Activated CD4-positive, alpha-beta T cell treated with anti-CD3 and anti-CD28 coated beads, Interleukin-2, Interleukin-6, amounts not matched to agents 100 ng/mL and 50 ng/mL, durations not matched to agents 16 hours and 8 hours (primary cell): ENCODE measurements around the gene CNTN5.

Experiments
- DNase-seq: peaks from one replicate; pipeline ENCODE4 v3.0.0-alpha.2; 2020

The CNTN5 gene

GRCh38 chr11:99645934-99646333 lies 625.2 kb downstream of the CNTN5 start:
- DNase-seq: no peak

- no peak for DNase-seq
Measured at GRCh38 chr11:99670067-99670676, 649.4 kb downstream of the CNTN5 start.

GRCh38 chr11:99671808-99672409 lies 651.2 kb downstream of the CNTN5 start:
- DNase-seq: no peak

- DNase-seq: no peak
Measured at GRCh38 chr11:99676292-99676691, 655.5 kb downstream of the CNTN5 start.

DNA sequence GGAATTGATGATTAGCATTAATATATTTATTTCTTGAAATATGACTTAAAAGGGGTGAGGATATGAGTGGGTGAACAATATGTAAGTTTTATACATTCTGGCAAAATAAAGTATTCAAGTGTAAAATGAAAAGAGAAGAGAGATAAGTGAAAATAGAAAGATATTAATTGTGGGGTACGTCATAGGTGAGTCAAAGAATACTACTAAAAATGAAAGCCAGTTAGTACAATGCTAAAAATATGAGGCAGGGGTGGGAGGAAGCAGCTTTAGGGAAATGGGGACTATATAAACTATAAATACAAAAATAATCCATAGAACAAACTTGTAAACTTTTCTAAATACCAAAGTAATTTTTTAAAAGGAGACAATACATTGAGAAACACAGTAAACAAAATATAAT lies 661.4 kb downstream of the CNTN5 start:
- DNase-seq: no peak

DNA sequence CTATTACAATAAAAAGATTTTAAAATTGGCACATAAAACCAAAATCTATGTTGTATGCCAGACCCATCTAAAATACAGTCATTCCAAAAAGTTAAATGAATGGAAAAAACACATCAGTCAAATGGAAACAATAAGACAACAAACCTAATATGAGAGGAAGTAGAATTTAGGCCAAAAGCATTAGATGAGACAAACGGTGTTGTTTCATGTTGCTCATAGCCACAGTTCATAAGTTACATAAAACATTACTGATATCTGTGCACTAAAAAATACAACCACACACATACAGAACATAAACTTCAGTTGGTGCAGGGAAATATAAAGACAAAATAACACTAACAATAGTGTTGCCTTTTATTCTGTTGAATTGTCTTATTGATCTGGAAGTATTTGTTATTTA lies 661.9 kb downstream of the CNTN5 start:
- no peak for DNase-seq

- no peak for DNase-seq
Measured at GRCh38 chr11:99683933-99684332, 663.2 kb downstream of the CNTN5 start.

GRCh38 chr11:99686838-99687237 lies 666.1 kb downstream of the CNTN5 start:
- DNase-seq: no peak

GRCh38 chr11:99687320-99687719 lies 666.6 kb downstream of the CNTN5 start:
- no peak for DNase-seq

DNA sequence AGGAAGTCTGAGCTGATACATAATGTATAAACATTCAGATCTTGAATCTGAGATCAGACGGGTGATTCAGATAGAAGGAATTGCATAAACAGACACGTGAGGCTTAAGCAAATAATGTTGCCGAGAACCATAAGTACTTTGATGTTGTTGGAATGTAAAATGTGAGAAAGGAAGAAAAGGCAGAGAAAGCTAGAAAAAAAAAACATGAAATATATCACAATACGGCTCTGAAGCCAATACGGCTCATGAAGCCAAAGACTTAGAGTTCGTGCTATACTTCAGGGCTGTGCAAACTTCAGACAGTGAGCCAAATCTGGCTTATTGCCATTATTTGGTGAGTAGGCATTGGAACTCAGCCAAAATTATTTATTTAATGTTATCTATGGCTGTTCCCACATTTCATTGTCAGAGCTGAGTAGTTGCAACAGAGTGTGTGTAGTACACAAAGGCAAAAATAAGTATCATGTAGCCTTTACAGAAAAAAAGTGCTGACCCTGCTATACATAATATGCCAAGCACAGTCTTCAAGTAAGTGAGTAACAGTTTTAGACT lies 673.3 kb downstream of the CNTN5 start:
- DNase-seq: no peak

GRCh38 chr11:99695106-99695505 lies 674.4 kb downstream of the CNTN5 start:
- no peak for DNase-seq

GRCh38 chr11:99706848-99707247 lies 686.1 kb downstream of the CNTN5 start:
- DNase-seq: no peak

GRCh38 chr11:99708928-99709672 lies 688.4 kb downstream of the CNTN5 start:
- DNase-seq: no peak

DNA sequence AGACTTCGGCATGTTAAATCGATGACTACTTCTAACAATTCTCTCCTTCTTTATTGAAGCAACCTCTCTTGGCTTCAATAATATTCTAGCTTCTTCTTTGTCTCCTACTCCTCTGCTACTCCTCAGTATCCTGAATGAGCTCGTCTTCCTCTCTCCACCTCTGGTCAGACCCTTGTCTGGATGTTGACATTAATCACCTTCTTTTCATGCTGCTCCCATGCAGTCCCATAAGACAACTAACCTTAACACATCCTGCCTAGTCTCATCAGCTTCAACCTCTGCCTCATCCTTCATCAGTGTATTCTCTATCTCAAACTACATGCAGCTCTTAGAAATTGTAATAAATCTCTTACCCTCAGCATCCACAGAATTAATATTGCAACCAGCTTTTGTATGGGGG lies 695.6 kb downstream of the CNTN5 start:
- no peak for DNase-seq

DNA sequence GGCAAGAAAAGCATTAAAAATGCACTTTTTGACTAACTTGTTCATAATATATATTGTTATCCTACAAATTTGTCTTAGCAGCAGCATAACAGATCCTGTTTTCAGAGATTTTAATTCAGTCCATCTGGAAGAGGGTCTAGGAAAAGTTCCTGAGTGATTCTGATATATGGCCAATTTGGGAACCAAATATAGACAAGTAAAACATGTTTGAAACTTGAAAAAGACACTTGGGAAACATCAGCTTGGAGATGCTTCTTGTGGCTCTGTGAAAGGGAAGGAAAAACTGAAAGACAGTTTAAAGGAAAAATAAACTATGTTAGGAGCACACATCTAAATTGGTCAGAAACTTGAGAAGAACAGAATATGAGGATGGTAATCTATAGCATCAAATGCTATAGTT lies 697.5 kb downstream of the CNTN5 start:
- DNase-seq: no peak

- no peak for DNase-seq
Measured at GRCh38 chr11:99739464-99740089, 718.8 kb downstream of the CNTN5 start.

DNA sequence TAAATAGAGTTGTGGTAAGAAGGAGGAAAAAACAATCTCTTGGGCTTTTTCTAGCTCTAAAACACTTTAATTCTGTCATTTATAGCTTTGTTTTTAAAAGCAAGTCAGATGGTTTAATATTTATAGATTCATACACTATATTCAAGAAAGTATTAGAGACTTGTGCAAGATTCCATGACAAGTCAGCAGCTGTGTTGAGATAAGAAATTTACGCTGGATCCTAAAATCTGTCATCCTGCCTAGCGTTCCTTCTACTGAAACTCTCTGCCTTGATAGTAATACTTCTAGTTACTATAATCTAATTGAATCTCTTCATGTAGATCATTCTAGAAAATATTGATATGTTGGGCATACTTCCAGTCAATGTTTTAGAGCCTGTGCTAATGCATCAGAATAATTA lies 721.8 kb downstream of the CNTN5 start:
- DNase-seq: no peak

DNA sequence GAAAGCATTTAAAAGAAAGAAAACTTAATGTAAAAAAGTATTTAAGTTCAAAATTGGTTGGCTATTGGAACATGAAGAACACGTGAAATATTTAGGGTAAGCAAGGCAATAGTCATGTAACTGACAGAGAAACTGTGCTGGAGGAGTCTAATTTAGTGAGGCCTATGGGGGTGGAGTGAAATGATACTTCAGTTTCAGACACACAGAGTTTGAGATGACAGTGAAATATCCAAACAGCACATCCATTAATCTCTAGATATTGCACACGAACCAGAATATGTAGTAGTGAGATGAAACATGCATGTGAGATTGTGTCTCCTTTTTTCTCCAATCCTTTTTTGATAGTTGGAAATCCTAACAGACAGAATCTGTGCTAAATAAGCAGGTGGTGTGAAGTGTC lies 739.0 kb downstream of the CNTN5 start:
- no peak for DNase-seq

GRCh38 chr11:99766811-99767210 lies 746.1 kb downstream of the CNTN5 start:
- no peak for DNase-seq

- no peak for DNase-seq
Measured at GRCh38 chr11:99773646-99774045, 752.9 kb downstream of the CNTN5 start.

- no peak for DNase-seq
Measured at GRCh38 chr11:99781074-99781473, 760.3 kb downstream of the CNTN5 start.

- no peak for DNase-seq
Measured at GRCh38 chr11:99791354-99791753, 770.6 kb downstream of the CNTN5 start.

DNA sequence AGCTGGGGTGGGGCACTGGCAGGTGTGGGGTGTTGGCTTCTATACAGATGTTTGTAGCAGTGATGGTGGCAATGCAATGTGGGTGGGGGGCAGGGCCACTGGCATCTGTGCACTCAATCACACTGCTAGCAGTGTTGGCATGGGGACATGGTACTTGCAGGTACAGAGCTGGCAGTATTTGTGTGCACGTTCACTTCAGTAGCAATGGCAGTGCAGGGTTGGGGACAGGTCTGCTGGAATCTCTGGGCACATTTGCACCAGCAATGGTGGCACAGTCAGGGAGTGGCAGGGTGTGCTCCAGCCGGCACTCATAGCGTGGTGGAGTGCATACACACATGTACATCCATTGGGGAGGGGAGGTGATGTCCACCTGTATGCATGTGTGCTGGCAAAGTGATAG lies 775.2 kb downstream of the CNTN5 start:
- no peak for DNase-seq

DNA sequence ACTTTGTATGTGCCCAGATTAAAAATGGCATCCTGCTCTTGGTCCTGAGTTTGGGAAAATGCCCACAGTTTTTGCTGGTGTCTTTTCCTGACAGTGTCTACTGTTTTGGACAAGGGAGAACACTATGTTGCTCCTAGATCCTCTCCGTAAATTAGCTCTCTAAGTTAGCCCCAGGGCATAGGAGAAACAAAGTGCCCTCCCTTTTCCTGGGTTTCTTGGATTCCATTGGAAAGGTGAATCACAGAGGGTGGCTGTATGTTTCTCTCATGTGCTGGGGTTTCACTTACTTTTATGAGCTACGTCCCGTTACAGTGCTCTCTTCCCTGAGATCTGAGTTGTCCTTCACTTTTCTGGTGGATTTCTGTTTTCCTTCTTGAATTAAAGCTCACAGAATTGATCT lies 782.8 kb downstream of the CNTN5 start:
- DNase-seq: no peak
